GM12878 (cell line): ENCODE measurements around the gene ZNF777. TPM values are rescaled to one million over a fixed set of nuclear protein-coding genes. Genes with fewer than 3 reads are reported as not detected.

Experiments
- ATAC-seq: fragments of 200-7000 bp; cut with Tn5 transposase; 3 replicates; pipeline ENCODE4 v1.9.1; 2020; ENCODE audit warnings: mild to moderate bottlenecking, moderate library complexity
- BruUV-seq: library from RNA; stranded (reverse); fragments of 400-500 nt; replicated peaks from 2 replicates; lab custom pipeline; 2021; lab: Mats Ljungman, UMichigan
- CTCF ChIA-PET: fragments of 300-600 bp; sonication (Branson Sonifier 250); formaldehyde crosslinking; extraction: SDS; loops from one replicate; lab custom pipeline; 2021; ENCODE audit warnings: inconsistent platforms; lab: Yijun Ruan, JAX
- POLR2A ChIA-PET: fragments of 350-600 bp; formaldehyde crosslinking; extraction: SDS; loops from one replicate; lab custom pipeline; 2021; ENCODE audit warnings: inconsistent platforms; lab: Charles Lee
- RAD21 ChIA-PET: fragments of 300-600 bp; sonication (Branson Sonifier 250); formaldehyde crosslinking; loops from one replicate; lab custom pipeline; 2023; ENCODE audit warnings: antibody characterized with exemption; ENCODE audit not compliant: unreplicated experiment; lab: Charles Lee
- SMC1A ChIA-PET: fragments of 300-600 bp; sonication (Branson Sonifier 250); formaldehyde crosslinking; loops from one replicate; lab custom pipeline; 2023; ENCODE audit not compliant: unreplicated experiment, uncharacterized antibody; lab: Charles Lee
- DNase-seq: peaks from one replicate; pipeline ENCODE4 v3.0.0-alpha.2; 2011; ENCODE audit warnings: low read depth, low spot score
- FAIRE-seq: peaks from 3 replicates; lab custom pipeline; 2011; peaks lifted over from hg19 to GRCh38; lab: Jason Lieb, UNC
- H2AFZ ChIP-seq: 2 replicates; pipeline ENCODE4 v1.6.0; 2011; ENCODE audit warnings: low read depth, low read length, control low read depth; ENCODE audit not compliant: control insufficient read depth
- H3K27ac ChIP-seq: 2 replicates; pipeline ENCODE4 v1.5.1; 2011; ENCODE audit warnings: control low read depth; ENCODE audit not compliant: control insufficient read depth, insufficient read depth
- H3K27me3 ChIP-seq, 2 experiments: replicated peaks in 1 of 2; 2 replicates each; pipeline versions ENCODE4 v1.6.0 to v1.6.1; 2011; ENCODE audit warnings: low read length in 1 of 2; ENCODE audit not compliant: control insufficient read depth in 2 of 2, insufficient read depth in 2 of 2
- H3K36me3 ChIP-seq, 2 experiments: 2 replicates each; pipeline ENCODE4 v1.5.1; 2011; ENCODE audit warnings: low read length in 1 of 2; ENCODE audit not compliant: control insufficient read depth in 2 of 2, insufficient read depth in 2 of 2
- H3K4me1 ChIP-seq: 2 replicates; pipeline ENCODE4 v1.6.1; 2011; ENCODE audit warnings: mild to moderate bottlenecking, low read length, moderate library complexity, mixed read lengths; ENCODE audit not compliant: control insufficient read depth, insufficient read depth
- H3K4me2 ChIP-seq: 2 replicates; pipeline ENCODE4 v1.6.0; 2011; ENCODE audit warnings: control low read depth; ENCODE audit not compliant: control insufficient read depth, insufficient read depth
- H3K4me3 ChIP-seq: fragments of 200-600 bp; sonication (generic); 2 replicates; pipeline ENCODE4 v1.5.1; 2016
- H3K79me2 ChIP-seq: 2 replicates; pipeline ENCODE4 v1.6.0; 2011; ENCODE audit warnings: low read length; ENCODE audit not compliant: control insufficient read depth, insufficient read depth
- H3K9ac ChIP-seq: 2 replicates; pipeline ENCODE4 v1.8.0; 2011; ENCODE audit warnings: low read length, control low read depth, mixed read lengths; ENCODE audit not compliant: control insufficient read depth, insufficient read depth
- H3K9me3 ChIP-seq: replicated peaks from 3 replicates; pipeline ENCODE4 v1.5.1; 2011; ENCODE audit warnings: mild to moderate bottlenecking, low read length; ENCODE audit not compliant: control insufficient read depth, insufficient read depth
- H4K20me1 ChIP-seq: 2 replicates; pipeline ENCODE4 v1.6.0; 2011; ENCODE audit not compliant: control insufficient read depth, insufficient read depth
- BMI1 ChIP-seq: fragments of 450-650 bp; IDR thresholded peaks from 2 replicates; pipeline ENCODE4 v1.6.1; 2016; ENCODE audit warnings: mild to moderate bottlenecking, moderate library complexity, borderline replicate concordance
- CBFB ChIP-seq: IDR thresholded peaks from 2 replicates; pipeline ENCODE4 v1.6.1; 2016; ENCODE audit warnings: antibody characterized with exemption, low read depth
- CBX5 ChIP-seq: sonication (generic); IDR thresholded peaks from 2 replicates; pipeline ENCODE4 v1.6.1; 2016; ENCODE audit warnings: low read depth, moderate library complexity, mild to moderate bottlenecking, inconsistent platforms
- CHD1 ChIP-seq: IDR thresholded peaks from 2 replicates; pipeline ENCODE4 v1.6.1; 2012; ENCODE audit warnings: low read depth, low read length, improper control_type of control experiment
- CHD2 ChIP-seq: IDR thresholded peaks from 2 replicates; pipeline ENCODE4 v1.6.1; 2011; ENCODE audit warnings: low read depth, low read length, improper control_type of control experiment, borderline replicate concordance
- ESRRA ChIP-seq: IDR thresholded peaks from 2 replicates; pipeline ENCODE4 v1.6.1; 2012; ENCODE audit warnings: mild to moderate bottlenecking, low read length, improper control_type of control experiment
- FOS ChIP-seq: IDR thresholded peaks from 3 replicates; pipeline ENCODE4 v1.6.1; 2011; ENCODE audit warnings: borderline replicate concordance; ENCODE audit not compliant: insufficient read length; ENCODE audit errors: extremely low read depth
- GATAD2B ChIP-seq: fragments of 450-650 bp; conservative IDR thresholded peaks from 2 replicates; pipeline ENCODE4 v1.6.1; 2017; ENCODE audit warnings: low read depth, mild to moderate bottlenecking, moderate library complexity
- MTA3 ChIP-seq: IDR thresholded peaks from 2 replicates; pipeline ENCODE4 v1.6.1; 2012; ENCODE audit warnings: low read length, inconsistent platforms, borderline replicate concordance
- NFYB ChIP-seq: IDR thresholded peaks from 2 replicates; pipeline ENCODE4 v1.6.1; 2011; ENCODE audit warnings: low read depth, mild to moderate bottlenecking, low read length, improper control_type of control experiment, moderate library complexity; ENCODE audit not compliant: insufficient read depth
- PAX8 ChIP-seq: fragments of 450-650 bp; IDR thresholded peaks from 2 replicates; pipeline ENCODE4 v1.6.1; 2017; ENCODE audit warnings: mild to moderate bottlenecking, moderate library complexity
- POLR2AphosphoS5 ChIP-seq: IDR thresholded peaks from 2 replicates; pipeline ENCODE4 v1.6.1; 2011; ENCODE audit warnings: mild to moderate bottlenecking, low read length, inconsistent platforms
- RAD51 ChIP-seq: fragments of 450-650 bp; IDR thresholded peaks from 2 replicates; pipeline ENCODE4 v1.6.1; 2016; ENCODE audit warnings: moderate library complexity, mild to moderate bottlenecking, inconsistent platforms
- TCF7 ChIP-seq: IDR thresholded peaks from 2 replicates; pipeline ENCODE4 v1.6.1; 2014; ENCODE audit warnings: antibody characterized with exemption, borderline replicate concordance
- ZBTB4 ChIP-seq: fragments of 450-650 bp; formaldehyde crosslinking; IDR thresholded peaks from 2 replicates; pipeline ENCODE4 v1.4.0; 2022; ENCODE audit warnings: mild to moderate bottlenecking, moderate library complexity
- ZBTB40 ChIP-seq: fragments of 450-650 bp; IDR thresholded peaks from 2 replicates; pipeline ENCODE4 v1.6.1; 2016; ENCODE audit warnings: mild to moderate bottlenecking, moderate library complexity, borderline replicate concordance
- ZNF274 ChIP-seq: IDR thresholded peaks from one replicate; pipeline ENCODE4 v1.8.0; 2011; ENCODE audit not compliant: insufficient read length, insufficient read depth
- WGBS: methylation state at CpG from one replicate; pipeline ENCODE4 v1.1.6; 2016; ENCODE audit warnings: low lambda C conversion rate; ENCODE audit not compliant: insufficient replicate concordance, insufficient coverage; ENCODE audit errors: missing lambda C conversion rate; 5-methylcytosine and 5-hydroxymethylcytosine counted together
- in situ Hi-C: fragments of 300-500 bp; cut with MboI; formaldehyde crosslinking; loops from 9 replicates; pipeline ENCODE4 v1.14.3; 2018; ENCODE audit warnings: mixed read lengths
- intact Hi-C: fragments of 100-400 bp; cut with micrococcal nuclease; formaldehyde crosslinking; loops from one replicate; pipeline ENCODE4 v1.14.2; 2022; ENCODE audit not compliant: unreplicated experiment
- polyA plus RNA-seq, 11 experiments: library from polyadenylated mRNA; depleted of rRNA in 4 of 11; unstranded in 6 of 11; stranded (reverse) in 5 of 11; fragments of >200 nt; fragmentation: Nextera tagmentation in 4 of 11; fragmentation: Illumina TruSeq in 1 of 11; extraction: Ambion mirVana in 4 of 11; extraction: Trizol in 1 of 11; gene quantifications; 1 replicate in 1 of 11; 2 replicates in 10 of 11; pipeline versions ENCODE4 v1.2.1 to v1.2.3, GENCODE V29; 2011 to 2016; ENCODE audit warnings: inconsistent platforms in 2 of 11, missing spikeins in 2 of 11, low read depth in 1 of 11
- total RNA-seq, 4 experiments: library from RNA; depleted of rRNA in 3 of 4; stranded (reverse); fragments of >200 nt in 3 of 4; fragmentation: Illumina TruSeq in 1 of 4; extraction: Trizol in 1 of 4; gene quantifications; 2 replicates each; pipeline versions ENCODE4 v1.2.1 to v1.2.3, GENCODE V29; 2013 to 2021

Gene ZNF777
- total and polyA plus RNA-seq, 10 of the 15 experiments (the other 5 are each of a cell fraction or from before 2014, with no cell fraction given): 0.03 to 16.0 (median 3.7) TPM

GRCh38 chr7:149478754-149479153, 17.9 kb upstream of the ZNF777 start:
- no peaks in the 10 kb centered on the region for H4K20me1 ChIP-seq
- WGBS: 95% methylated on average over 1 of the region's 1 CpG
- POLR2A ChIA-PET: interaction anchor here (0.6 kb wide), 1 partner anchor 683 kb away, joined by 3 read pairs; no protein-coding TSS in a partner anchor
- no peaks in the 10 kb centered on the region for H3K79me2 ChIP-seq
- H3K36me3 ChIP-seq: peaks cover 4 to 20% of the 10 kb centered on the region in 2 experiments; a peak in 3 of 4 replicates
- RAD21 ChIA-PET: no interaction called here
- no peak overlapping the region for H3K9ac ChIP-seq
- no peaks in the 10 kb centered on the region; the same call in 2 of the 3 replicates for H3K9me3 ChIP-seq
- ATAC-seq (no peak), DNase-seq (no peak)
- intact Hi-C loops: no loop called here
- no peak overlapping the region for H3K4me3 ChIP-seq
- no peak overlapping the region for H2AFZ ChIP-seq
- no peak overlapping the region for H3K4me2 ChIP-seq
- no peaks in the 10 kb centered on the region for H3K4me1 ChIP-seq
- no TSS peak for BruUV-seq
- TF ChIP-seq FOS (no peak), POLR2AphosphoS5 (no peak), CHD2 (no peak), PAX8 (no peak), ZNF274 (no peak), RAD51 (no peak), CHD1 (no peak), TCF7 (no peak), CBX5 (no peak), BMI1 (no peak), ESRRA (no peak), ZBTB4 (CRISPR knock-in tag) (no peak), MTA3 (no peak), CBFB (no peak), ZBTB40 (no peak), GATAD2B (no peak), NFYB (no peak)
- TF ChIP-seq, all 136 proteins: peak for 0
- in situ Hi-C loops: no loop called here
- Histone ChIP-seq H3K27ac (no peak overlapping the region), H3K27me3 (no peaks in the 10 kb centered on the region)
- ChIA-PET CTCF (no interaction called here), SMC1A (no interaction called here)
- FAIRE-seq: no peak
